Caki2 (cell line): Measurements from ENCODE around the gene FAM98B. TPM values are rescaled to one million over a fixed set of nuclear protein-coding genes. Genes with fewer than 3 reads are reported as not detected.

Source experiments
- DNase-seq: peaks from one replicate; pipeline ENCODE4 v3.0.0-alpha.2; 2015; ENCODE audit warnings: low read depth
- in situ Hi-C: cut with HindIII; loops from 2 replicates; pipeline ENCODE4 v1.10.0; 2016; ENCODE audit warnings: low sequenced_read_pairs, low pct_unique_long_range_greater_than_20kb, mixed read lengths
- total RNA-seq: library from RNA; depleted of rRNA; stranded (reverse); fragments of >200 nt; shearing (Covaris generic); gene quantifications from 2 replicates; pipeline ENCODE4 v1.2.3, GENCODE V29; 2014; ENCODE audit warnings: low replicate concordance; rRNA removed

Gene FAM98B
- total RNA-seq, 1 experiment from 2014 or later, result 4.3 TPM

DNA sequence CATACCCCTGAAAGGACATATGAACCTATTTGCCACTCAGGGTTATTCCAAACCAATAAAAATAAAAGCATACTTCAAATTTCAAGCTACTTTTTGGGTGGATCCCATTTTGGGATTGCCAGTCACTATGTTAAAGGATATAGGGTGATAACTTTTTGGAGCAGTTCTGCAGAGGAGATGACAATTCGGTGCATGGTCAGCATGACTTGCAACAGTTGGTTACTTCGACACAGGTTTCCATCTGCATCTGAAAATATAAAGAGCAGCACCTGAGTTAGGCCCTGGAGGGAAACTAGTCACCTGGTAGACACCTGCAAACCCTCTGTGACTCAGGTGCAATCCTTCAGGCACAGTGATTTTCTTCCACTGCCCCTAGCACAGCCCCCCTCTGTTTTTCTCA, 72.2 kb downstream of the FAM98B start:
- in situ Hi-C loops, result no loop called here

GRCh38 chr15:38528294-38528693, 74.4 kb downstream of the FAM98B start:
- in situ Hi-C loops, result no loop called here
- no peak for DNase-seq

More for the DNA sequence above, 72.2 kb downstream of the FAM98B start:
- no peak for DNase-seq

- DNase-seq, result peak; percentile 43
- in situ Hi-C loops, result no loop called here
These were observed 76.2 kb downstream of the FAM98B start for GRCh38 chr15:38530113-38530512.

- in situ Hi-C loops, result no loop called here
- DNase-seq, result peak; percentile 76
These were observed 77.6 kb downstream of the FAM98B start for GRCh38 chr15:38531509-38531908.

- in situ Hi-C loops, result no loop called here
- DNase-seq, result no peak
These were observed 78.8 kb downstream of the FAM98B start for GRCh38 chr15:38532728-38533127.

DNA sequence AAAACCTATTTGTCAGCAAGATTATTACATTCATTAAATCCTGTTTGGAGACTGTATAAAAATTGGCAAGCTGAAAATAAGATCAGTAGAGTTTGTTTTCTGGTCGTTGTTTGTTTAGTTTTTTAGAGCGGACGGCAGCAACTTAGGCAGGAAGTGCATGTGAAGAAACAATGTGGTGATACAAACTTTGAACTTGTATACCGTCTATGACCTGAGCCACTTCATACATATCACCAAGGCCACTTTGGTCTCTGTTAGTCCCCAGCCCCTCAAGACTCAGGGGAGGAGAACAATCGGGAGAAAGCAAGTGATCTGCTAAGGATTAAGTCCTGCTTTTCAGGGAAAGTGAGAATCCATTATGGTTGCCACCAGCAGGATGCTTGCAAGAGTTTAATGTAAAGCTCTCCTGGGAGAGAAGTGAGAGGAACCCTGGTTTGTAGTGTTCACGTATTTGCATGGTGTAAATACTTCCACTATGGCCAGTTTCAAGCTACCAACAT, 79.5 kb downstream of the FAM98B start:
- in situ Hi-C loops, result no loop called here
- no peak for DNase-seq

- in situ Hi-C loops, result no loop called here
- DNase-seq, result no peak
These were observed 80.0 kb downstream of the FAM98B start for GRCh38 chr15:38533926-38534325.

DNA sequence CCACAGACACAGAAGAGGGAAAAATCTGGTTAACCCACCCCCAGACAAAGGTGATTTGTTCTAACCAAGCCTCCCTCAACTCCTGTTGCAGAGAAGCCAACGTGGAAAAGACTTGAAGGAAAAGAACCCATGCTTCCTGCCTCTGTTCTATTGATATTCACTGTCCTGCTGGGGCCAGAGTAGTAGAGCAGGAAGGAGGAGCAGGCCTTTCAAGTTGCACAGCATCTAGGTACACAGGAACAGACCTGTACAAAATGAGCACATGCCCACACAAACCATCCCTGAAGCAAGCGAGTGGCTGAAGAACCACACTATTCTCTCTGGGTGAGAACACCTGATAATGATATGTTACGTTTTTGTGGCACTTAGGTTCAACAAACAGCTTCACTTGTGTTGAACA, 80.8 kb downstream of the FAM98B start:
- no peak for DNase-seq
- in situ Hi-C loops, result no loop called here

DNA sequence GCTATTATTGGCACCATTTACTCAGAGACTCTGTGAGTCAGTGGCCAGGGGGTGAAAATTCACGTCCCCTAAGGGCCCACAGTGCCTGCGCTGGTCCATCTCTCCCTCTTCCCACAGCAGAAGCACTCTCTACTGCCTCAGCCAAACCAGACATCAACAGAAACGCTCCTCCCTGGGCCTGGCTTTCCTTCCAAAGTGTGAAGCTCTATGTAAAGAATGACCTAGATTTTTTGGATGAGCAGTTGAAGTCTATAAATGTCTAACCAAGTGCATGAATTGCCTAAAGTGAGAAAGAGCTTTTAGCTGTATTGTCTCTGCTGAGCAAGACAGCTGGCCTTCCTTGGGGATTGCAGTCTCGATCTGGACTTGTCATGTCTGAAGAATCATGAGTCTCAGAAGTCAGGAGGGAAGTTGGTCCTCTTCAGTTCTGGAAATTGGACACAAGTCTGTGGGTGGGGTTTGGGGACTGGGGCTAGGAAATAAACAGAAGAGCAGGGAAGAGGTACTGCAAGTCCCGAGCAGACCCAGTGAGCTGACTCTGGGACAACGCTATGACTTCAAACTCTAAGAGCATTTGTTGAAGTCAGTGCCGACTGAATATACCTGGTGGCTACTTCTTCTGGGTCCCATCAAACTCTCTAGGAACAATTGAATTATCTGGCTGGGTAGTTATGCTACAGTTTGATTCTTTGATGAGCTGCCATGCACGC, 81.7 kb downstream of the FAM98B start:
- in situ Hi-C loops, result no loop called here

GRCh38 chr15:38536201-38536676, 82.3 kb downstream of the FAM98B start:
- in situ Hi-C loops, result no loop called here
- DNase-seq, result peak; percentile 97

More for the DNA sequence above, 81.7 kb downstream of the FAM98B start:
- peak; percentile 50 for DNase-seq

Other genes with a start within 250 kb of the FAM98B start
- gene SPRED1, start 201.3 kb upstream of the FAM98B start, total RNA-seq, result 8.5 and 11.2 TPM in 2 replicates
- 0.30 and 2.5 TPM in 2 replicates for gene RASGRP1, start 110.7 kb downstream of the FAM98B start, total RNA-seq